A172 (cell line): ENCODE data around the gene LMX1B. TPM values are rescaled to one million over a fixed set of nuclear protein-coding genes. Genes with fewer than 3 reads are reported as not detected.
"Not testable (repeated sequence)": the region's sequence is repeated elsewhere in the genome, so short reads cannot be mapped to it uniquely, and the experiment has no call there.

Source experiments
- DNase-seq: peaks from one replicate; pipeline ENCODE4 v3.0.0-alpha.2; 2015; ENCODE audit warnings: low spot score
- total RNA-seq: library from RNA; depleted of rRNA; stranded (reverse); fragments of >200 nt; shearing (Covaris generic); gene quantifications from 2 replicates; pipeline ENCODE4 v1.2.3, GENCODE V29; 2014

The LMX1B gene
- total RNA-seq, 1 experiment from 2014 or later, result 1.8 TPM

- DNase-seq, result no peak
These were observed 94.5 kb downstream of the LMX1B start for GRCh38 chr9:126708178-126708577.

- no peak for DNase-seq
These were observed 95.5 kb downstream of the LMX1B start for GRCh38 chr9:126709241-126709640.

GRCh38 chr9:126715382-126715781, 101.7 kb downstream of the LMX1B start:
- DNase-seq, result no peak

- DNase-seq, result not testable (repeated sequence)
These were observed 103.7 kb downstream of the LMX1B start for GRCh38 chr9:126717441-126717840.

- DNase-seq, result peak; percentile 95
These were observed 105.9 kb downstream of the LMX1B start for GRCh38 chr9:126719618-126720031.

GRCh38 chr9:126720036-126720435, 106.3 kb downstream of the LMX1B start:
- DNase-seq, result no peak

- DNase-seq, result no peak
These were observed 107.2 kb downstream of the LMX1B start for GRCh38 chr9:126720661-126721563.

- peak; percentile 17 for DNase-seq
These were observed 107.8 kb downstream of the LMX1B start for GRCh38 chr9:126721564-126721981.

- peak; percentile 90 for DNase-seq
These were observed 108.7 kb downstream of the LMX1B start for GRCh38 chr9:126722252-126722921.

- peak; percentile 66 for DNase-seq
These were observed 109.4 kb downstream of the LMX1B start for GRCh38 chr9:126722922-126723806.

- DNase-seq, result peak; percentile 27
These were observed 110.1 kb downstream of the LMX1B start for GRCh38 chr9:126723807-126724172.

- peak; percentile 22 for DNase-seq
These were observed 110.5 kb downstream of the LMX1B start for GRCh38 chr9:126724226-126724625.

- DNase-seq, result not testable (repeated sequence)
These were observed 111.8 kb downstream of the LMX1B start for GRCh38 chr9:126725485-126725884.

GRCh38 chr9:126728210-126728609, 114.5 kb downstream of the LMX1B start:
- not testable (repeated sequence) for DNase-seq

- not testable (repeated sequence) for DNase-seq
These were observed 116.9 kb downstream of the LMX1B start for GRCh38 chr9:126730592-126730991.

GRCh38 chr9:126733005-126733404, 119.3 kb downstream of the LMX1B start:
- DNase-seq, result no peak

- DNase-seq, result no peak
These were observed 121.1 kb downstream of the LMX1B start for GRCh38 chr9:126734877-126735276.

GRCh38 chr9:126735482-126735881, 121.8 kb downstream of the LMX1B start:
- no peak for DNase-seq

GRCh38 chr9:126738553-126738952, 124.8 kb downstream of the LMX1B start:
- DNase-seq, result no peak

GRCh38 chr9:126743041-126743440, 129.3 kb downstream of the LMX1B start:
- DNase-seq, result no peak

- DNase-seq, result no peak
These were observed 132.1 kb downstream of the LMX1B start for GRCh38 chr9:126745574-126746411.
